H1 (cell line): ENCODE results near the gene DHX38.
"Not testable (repeated sequence)": the region's sequence is repeated elsewhere in the genome, so short reads cannot be mapped to it uniquely, and the experiment has no call there.

ENCODE experiments used
- EZH2 ChIP-seq: fragments of 200-600 bp; sonication (generic); IDR thresholded peaks from 2 replicates; pipeline ENCODE4 v1.7.1; 2012; ENCODE audit warnings: low read depth, mild to moderate bottlenecking, moderate library complexity, low read length, inconsistent platforms; ENCODE audit not compliant: severe bottlenecking
- NANOG ChIP-seq: IDR thresholded peaks from 2 replicates; pipeline ENCODE4 v1.6.1; 2011; ENCODE audit warnings: low read length, low read depth, mild to moderate bottlenecking, inconsistent platforms; ENCODE audit not compliant: insufficient read depth, poor library complexity, severe bottlenecking
- POLR2A ChIP-seq, 2 experiments: IDR thresholded peaks; 1 replicate in 1 of 2; 2 replicates in 1 of 2; pipeline ENCODE4 v1.6.1; 2011; ENCODE audit warnings: low read depth in 2 of 2, low read length in 2 of 2, mild to moderate bottlenecking in 2 of 2; ENCODE audit errors: control extremely low read depth in 1 of 2
- POU5F1 ChIP-seq: IDR thresholded peaks from 2 replicates; pipeline ENCODE4 v1.6.1; 2011; ENCODE audit warnings: low read depth, mild to moderate bottlenecking, low read length, moderate library complexity
- RAD21 ChIP-seq, 2 experiments: IDR thresholded peaks in 1 of 2; conservative IDR thresholded peaks in 1 of 2; 2 replicates each; pipeline ENCODE4 v1.6.1; 2011; ENCODE audit warnings: low read depth in 2 of 2, low read length in 2 of 2, improper control_type of control experiment in 1 of 2, inconsistent platforms in 1 of 2, mild to moderate bottlenecking in 1 of 2, moderate library complexity in 1 of 2
- SP2 ChIP-seq: IDR thresholded peaks from 2 replicates; pipeline ENCODE4 v1.6.1; 2012; ENCODE audit warnings: mild to moderate bottlenecking, low read length, inconsistent platforms
- TF ChIP-seq, protein P1 (sequence below): IDR thresholded peaks from 2 replicates; pipeline ENCODE4 v1.6.1; 2011; ENCODE audit warnings: low read depth, mild to moderate bottlenecking, low read length; ENCODE audit not compliant: insufficient read depth

DNA sequence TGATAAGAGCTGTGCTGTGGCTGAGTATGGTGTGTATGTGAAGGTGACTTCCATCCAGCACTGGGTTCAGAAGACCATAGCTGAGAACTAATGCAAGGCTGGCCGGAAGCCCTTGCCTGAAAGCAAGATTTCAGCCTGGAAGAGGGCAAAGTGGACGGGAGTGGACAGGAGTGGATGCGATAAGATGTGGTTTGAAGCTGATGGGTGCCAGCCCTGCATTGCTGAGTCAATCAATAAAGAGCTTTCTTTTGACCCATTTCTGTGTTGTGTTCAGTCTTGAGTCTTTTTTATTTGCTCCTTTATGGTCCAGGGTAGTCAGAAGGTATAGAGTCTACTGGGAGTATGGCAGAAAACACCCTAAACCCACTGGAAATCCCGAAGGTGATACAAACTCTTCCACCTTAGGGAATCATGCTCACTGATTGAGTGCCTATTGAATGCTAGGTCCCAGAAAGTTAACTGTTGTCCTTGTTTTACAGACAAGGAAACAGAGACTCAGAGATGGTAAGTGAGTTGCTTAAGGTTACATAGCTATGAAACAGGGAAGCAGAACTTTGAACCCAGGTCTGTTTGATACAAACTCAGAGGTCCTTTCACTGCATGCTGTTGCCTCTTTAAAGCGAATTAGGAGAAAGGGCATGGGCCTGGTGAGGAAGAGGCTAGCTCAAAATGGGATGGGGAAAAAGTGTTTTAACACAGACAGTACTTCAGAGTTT is 16.5 kb upstream of the DHX38 start:
- not testable (repeated sequence) for TF ChIP-seq RAD21 (IDR thresholded peaks at IDR 0.05 in 1 of 2, conservative IDR thresholded peaks at IDR 0.05 in 1 of 2; ENCODE audit: low read depth in 2 of 2, low read length in 2 of 2); EZH2; POLR2A (IDR thresholded peaks at IDR 0.05; ENCODE audit: control extremely low read depth in 1 of 2, low read depth in 2 of 2, low read length in 2 of 2); SP2; POU5F1; NANOG
- TF ChIP-seq, protein P1, sequence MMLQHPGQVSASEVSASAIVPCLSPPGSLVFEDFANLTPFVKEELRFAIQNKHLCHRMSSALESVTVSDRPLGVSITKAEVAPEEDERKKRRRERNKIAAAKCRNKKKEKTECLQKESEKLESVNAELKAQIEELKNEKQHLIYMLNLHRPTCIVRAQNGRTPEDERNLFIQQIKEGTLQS: not testable (repeated sequence)
